Tibial nerve (tissue), 4 donors: ENCODE measurements around the gene KIF21B.

Experiments
- CTCF ChIP-seq, 5 experiments: fragments of 200-600 bp in 3 of 5; fragments of 450-650 bp in 2 of 5; sonication (generic) in 3 of 5; IDR thresholded peaks; one replicate each; pipeline ENCODE4 v1.5.1; 2016 to 2019; ENCODE audit warnings: antibody characterized with exemption in 5 of 5, mild to moderate bottlenecking in 3 of 5, moderate library complexity in 2 of 5
- EP300 ChIP-seq, 2 donors: sonication (generic); formaldehyde crosslinking; IDR thresholded peaks; one replicate each; pipeline ENCODE4 v1.6.1; 2017; ENCODE audit warnings: antibody characterized with exemption in 2 of 2, mild to moderate bottlenecking in 1 of 2

GRCh38 chr1:201066986-201067385 is 43.5 kb upstream of the KIF21B start:
- TF ChIP-seq CTCF (IDR thresholded peaks at IDR 0.05) = no peak
- TF ChIP-seq EP300 (IDR thresholded peaks at IDR 0.05) = no peak
